RCC 7860 (cell line): ENCODE results near the gene QARS1.

ENCODE experiments used
- DNase-seq: peaks from one replicate; pipeline ENCODE4 v3.0.0-alpha.2; 2015; ENCODE audit warnings: low spot score
- FAIRE-seq: peaks from 2 replicates; lab custom pipeline; 2012; peaks lifted over from hg19 to GRCh38; lab: Jason Lieb, UNC

The QARS1 gene

GRCh38 chr3:49058011-49058410, 46.5 kb downstream of the QARS1 start:
- no peak for DNase-seq

GRCh38 chr3:49057268-49057667, 47.3 kb downstream of the QARS1 start:
- FAIRE-seq (no peak), DNase-seq (no peak)

More at GRCh38 chr3:49058011-49058410, 46.5 kb downstream of the QARS1 start:
- FAIRE-seq: no peak

GRCh38 chr3:49054344-49054862, 50.2 kb downstream of the QARS1 start:
- FAIRE-seq (no peak), DNase-seq (no peak)

DNA sequence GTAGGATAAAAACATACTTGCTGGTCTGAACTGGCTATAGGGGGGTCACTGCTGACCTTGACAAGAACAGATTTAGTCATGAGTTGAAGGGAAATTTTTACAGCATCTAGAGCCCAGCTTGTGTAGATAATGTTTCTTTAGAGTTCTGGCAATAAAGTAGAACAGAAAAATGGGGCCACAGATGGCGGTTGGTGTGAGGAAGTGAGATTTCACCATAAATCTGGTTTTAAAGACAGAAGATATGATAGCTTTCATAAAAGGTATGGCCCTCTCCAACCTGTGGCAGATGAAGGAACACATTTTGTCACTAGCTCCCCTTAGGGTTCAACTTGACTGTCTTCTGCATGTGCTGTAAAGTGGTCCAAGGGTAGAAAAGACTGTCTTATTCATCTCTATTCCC, 51.0 kb downstream of the QARS1 start:
- DNase-seq: no peak
- FAIRE-seq: no peak
